Measurements from ENCODE around the gene RFTN1. TPM values are rescaled to one million over a fixed set of nuclear protein-coding genes. Genes with fewer than 3 reads are reported as not detected.

The RFTN1 gene
- total RNA-seq, 2 experiments from 2014 or later = 55.7 to 56.4 TPM

GRCh38 chr3:16286161-16286560, 227.3 kb downstream of the RFTN1 start:
- Histone ChIP-seq H3K9me3 (ENCODE audit: control insufficient read depth in 1 of 2, insufficient read depth in 1 of 2, low read length in 2 of 2) (no peaks in the 10 kb centered on the region), H3K27ac (ENCODE audit: low read depth in 1 of 2, low read length in 2 of 2) (peak overlapping the region; percentile 88 to 90), H3K36me3 (ENCODE audit: insufficient read depth, low read length) (no peaks in the 10 kb centered on the region), H3K27me3 (ENCODE audit: control insufficient read depth in 1 of 2, insufficient read depth in 2 of 2, low read length in 2 of 2) (no peaks in the 10 kb centered on the region), H3K4me1 (ENCODE audit: insufficient read depth, low read length) (peaks cover 39% of the 10 kb centered on the region), H3K4me3 (ENCODE audit: low read length) (peak overlapping the region; percentile 91)
- POLR2A ChIA-PET = interaction anchor here (0.6 to 3.8 kb wide), 26 partner anchors 8 to 781 kb away, joined by 3 to 49 read pairs (median 4); partner anchors contain the start of genes DPH3 and OXNAD1
- H3K27me3 Mint-ChIP-seq = no peaks in the 10 kb centered on the region
- ATAC-seq (ENCODE audit: poor library complexity) = peak; percentile 88
- H3K36me3 Mint-ChIP-seq (ENCODE audit: low read depth) = peaks cover 54% of the 10 kb centered on the region
- H3K9me3 Mint-ChIP-seq = no peaks in the 10 kb centered on the region
- TF ChIP-seq, protein P1, sequence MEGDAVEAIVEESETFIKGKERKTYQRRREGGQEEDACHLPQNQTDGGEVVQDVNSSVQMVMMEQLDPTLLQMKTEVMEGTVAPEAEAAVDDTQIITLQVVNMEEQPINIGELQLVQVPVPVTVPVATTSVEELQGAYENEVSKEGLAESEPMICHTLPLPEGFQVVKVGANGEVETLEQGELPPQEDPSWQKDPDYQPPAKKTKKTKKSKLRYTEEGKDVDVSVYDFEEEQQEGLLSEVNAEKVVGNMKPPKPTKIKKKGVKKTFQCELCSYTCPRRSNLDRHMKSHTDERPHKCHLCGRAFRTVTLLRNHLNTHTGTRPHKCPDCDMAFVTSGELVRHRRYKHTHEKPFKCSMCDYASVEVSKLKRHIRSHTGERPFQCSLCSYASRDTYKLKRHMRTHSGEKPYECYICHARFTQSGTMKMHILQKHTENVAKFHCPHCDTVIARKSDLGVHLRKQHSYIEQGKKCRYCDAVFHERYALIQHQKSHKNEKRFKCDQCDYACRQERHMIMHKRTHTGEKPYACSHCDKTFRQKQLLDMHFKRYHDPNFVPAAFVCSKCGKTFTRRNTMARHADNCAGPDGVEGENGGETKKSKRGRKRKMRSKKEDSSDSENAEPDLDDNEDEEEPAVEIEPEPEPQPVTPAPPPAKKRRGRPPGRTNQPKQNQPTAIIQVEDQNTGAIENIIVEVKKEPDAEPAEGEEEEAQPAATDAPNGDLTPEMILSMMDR (IDR thresholded peaks at IDR 0.05) = no peak
- intact Hi-C loops (cut with DNase I, micrococcal nuclease) = loop anchor here (1.0 to 10.0 kb wide), 5 partner anchors 15 to 599 kb away; partner anchors contain the start of genes OXNAD1 (in 1 of the 2) and PLCL2 (in 1 of the 2)
- peak overlapping the region; percentile 95 for H3K4me3 Mint-ChIP-seq
- peaks cover 67% of the 10 kb centered on the region for H3K4me1 Mint-ChIP-seq (ENCODE audit: low read depth)
- DNase-seq = peak; percentile 55 to 92 (median 66)
- H3K27ac Mint-ChIP-seq = peak overlapping the region; percentile 92
- CTCF ChIA-PET = interaction anchor here (1.0 to 2.4 kb wide), 12 partner anchors 9 to 226 kb away, joined by 3 to 11 read pairs (median 3); no protein-coding TSS in a partner anchor

DNA sequence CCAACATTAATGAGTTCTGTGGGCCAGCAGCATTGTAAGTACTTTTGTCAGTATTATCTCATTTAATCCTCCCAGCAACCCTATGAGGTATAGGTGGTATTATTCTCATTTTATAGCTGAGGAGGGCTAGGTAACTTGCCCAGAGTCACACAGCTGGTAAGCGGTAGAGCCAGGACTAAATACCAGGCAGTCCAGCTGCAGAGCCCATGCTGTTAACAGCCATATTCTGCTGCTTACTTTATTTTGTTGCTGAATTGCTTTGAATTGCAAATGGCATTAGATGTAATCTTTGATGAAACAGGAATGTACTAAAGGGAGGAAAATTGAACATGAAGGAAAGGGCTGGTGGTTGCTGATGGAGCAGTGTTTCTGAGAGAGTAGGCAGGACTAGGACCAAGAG, 228.9 kb downstream of the RFTN1 start:
- TF ChIP-seq, protein P1 (IDR thresholded peaks at IDR 0.05) = no peak
- H3K4me1 ChIP-seq (ENCODE audit: insufficient read depth, low read length) = peaks cover 33% of the 10 kb centered on the region
- POLR2A ChIA-PET = interaction anchor here (1.5 to 3.8 kb wide), 3 partner anchors 9 to 227 kb away, joined by 3 to 49 read pairs (median 4); partner anchors contain the start of genes DPH3 and OXNAD1

GRCh38 chr3:16280671-16281070, 232.8 kb downstream of the RFTN1 start:
- no peaks in the 10 kb centered on the region for H3K27me3 ChIP-seq (ENCODE audit: control insufficient read depth in 1 of 2, insufficient read depth in 2 of 2, low read length in 2 of 2)
- intact Hi-C loops (cut with DNase I, micrococcal nuclease) = loop anchor here (10.0 kb wide), 2 partner anchors 554 to 604 kb away; partner anchors contain the start of gene PLCL2 (in 1 of the 2)
- no peak for DNase-seq
- no peak overlapping the region for H3K27ac ChIP-seq (ENCODE audit: low read depth in 1 of 2, low read length in 2 of 2)
- H3K4me3 ChIP-seq (ENCODE audit: low read length) = no peak overlapping the region
- TF ChIP-seq, protein P1 (IDR thresholded peaks at IDR 0.05) = no peak
- H3K36me3 ChIP-seq (ENCODE audit: insufficient read depth, low read length) = peaks cover 8% of the 10 kb centered on the region
- CTCF ChIA-PET = interaction anchor here (2.7 to 3.9 kb wide), 2 partner anchors 12 to 39 kb away, joined by 7 to 16 read pairs; no protein-coding TSS in a partner anchor
- peaks cover 11% of the 10 kb centered on the region for H3K4me1 ChIP-seq (ENCODE audit: insufficient read depth, low read length)
- H3K9me3 Mint-ChIP-seq = no peaks in the 10 kb centered on the region
- H3K27me3 Mint-ChIP-seq = no peaks in the 10 kb centered on the region
- no peaks in the 10 kb centered on the region for H3K9me3 ChIP-seq (ENCODE audit: control insufficient read depth in 1 of 2, insufficient read depth in 1 of 2, low read length in 2 of 2)
- H3K27ac Mint-ChIP-seq = no peak overlapping the region
- POLR2A ChIA-PET = interaction anchor here (0.5 to 1.5 kb wide), 2 partner anchors 10 to 16 kb away, joined by 3 to 4 read pairs; partner anchors contain the start of genes DPH3 and OXNAD1
- peaks cover 30% of the 10 kb centered on the region for H3K4me1 Mint-ChIP-seq (ENCODE audit: low read depth)
- no peak for ATAC-seq (ENCODE audit: poor library complexity)
- no peak overlapping the region for H3K4me3 Mint-ChIP-seq
- peaks cover 7% of the 10 kb centered on the region for H3K36me3 Mint-ChIP-seq (ENCODE audit: low read depth)

More for the DNA sequence above, 228.9 kb downstream of the RFTN1 start:
- Mint-ChIP-seq H3K36me3 (ENCODE audit: low read depth) (peaks cover 38% of the 10 kb centered on the region), H3K4me1 (ENCODE audit: low read depth) (peaks cover 52% of the 10 kb centered on the region), H3K27ac (peak overlapping the region; percentile 92), H3K27me3 (no peaks in the 10 kb centered on the region), H3K4me3 (peak overlapping the region; percentile 95), H3K9me3 (no peaks in the 10 kb centered on the region)
- H3K27ac ChIP-seq (ENCODE audit: low read depth in 1 of 2, low read length in 2 of 2) = peak overlapping the region; percentile 88 to 90
- no peak overlapping the region for H3K4me3 ChIP-seq (ENCODE audit: low read length)
- ATAC-seq (ENCODE audit: poor library complexity) (no peak), DNase-seq (no peak)
- CTCF ChIA-PET = interaction anchor here (0.9 to 1.9 kb wide), 2 partner anchors 17 to 35 kb away, joined by 3 to 5 read pairs; no protein-coding TSS in a partner anchor
- H3K27me3 ChIP-seq (ENCODE audit: control insufficient read depth in 1 of 2, insufficient read depth in 2 of 2, low read length in 2 of 2) = no peaks in the 10 kb centered on the region
- intact Hi-C loops (cut with DNase I, micrococcal nuclease) = loop anchor here (1.0 to 10.0 kb wide), 4 partner anchors 16 to 600 kb away; partner anchors contain the start of gene PLCL2 (in 1 of the 2)
- H3K36me3 ChIP-seq (ENCODE audit: insufficient read depth, low read length) = no peaks in the 10 kb centered on the region
- H3K9me3 ChIP-seq (ENCODE audit: control insufficient read depth in 1 of 2, insufficient read depth in 1 of 2, low read length in 2 of 2) = no peaks in the 10 kb centered on the region

Measured in CD4-positive, alpha-beta T cell (primary cell).